C1 segment of cervical spinal cord (tissue), 14 donors: ENCODE data around the gene PCLAF.
A peak's percentile ranks its signal among the peaks of the same experiment; 100 is the strongest.
"Not testable (repeated sequence)": the region's sequence is repeated elsewhere in the genome, so short reads cannot be mapped to it uniquely, and the experiment has no call there.

Source experiments
- DNase-seq, 14 donors: peaks; one replicate each; lab custom pipeline; 2025; lab: John Stamatoyannopoulos, UW

The PCLAF gene, protein sequence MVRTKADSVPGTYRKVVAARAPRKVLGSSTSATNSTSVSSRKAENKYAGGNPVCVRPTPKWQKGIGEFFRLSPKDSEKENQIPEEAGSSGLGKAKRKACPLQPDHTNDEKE

DNA sequence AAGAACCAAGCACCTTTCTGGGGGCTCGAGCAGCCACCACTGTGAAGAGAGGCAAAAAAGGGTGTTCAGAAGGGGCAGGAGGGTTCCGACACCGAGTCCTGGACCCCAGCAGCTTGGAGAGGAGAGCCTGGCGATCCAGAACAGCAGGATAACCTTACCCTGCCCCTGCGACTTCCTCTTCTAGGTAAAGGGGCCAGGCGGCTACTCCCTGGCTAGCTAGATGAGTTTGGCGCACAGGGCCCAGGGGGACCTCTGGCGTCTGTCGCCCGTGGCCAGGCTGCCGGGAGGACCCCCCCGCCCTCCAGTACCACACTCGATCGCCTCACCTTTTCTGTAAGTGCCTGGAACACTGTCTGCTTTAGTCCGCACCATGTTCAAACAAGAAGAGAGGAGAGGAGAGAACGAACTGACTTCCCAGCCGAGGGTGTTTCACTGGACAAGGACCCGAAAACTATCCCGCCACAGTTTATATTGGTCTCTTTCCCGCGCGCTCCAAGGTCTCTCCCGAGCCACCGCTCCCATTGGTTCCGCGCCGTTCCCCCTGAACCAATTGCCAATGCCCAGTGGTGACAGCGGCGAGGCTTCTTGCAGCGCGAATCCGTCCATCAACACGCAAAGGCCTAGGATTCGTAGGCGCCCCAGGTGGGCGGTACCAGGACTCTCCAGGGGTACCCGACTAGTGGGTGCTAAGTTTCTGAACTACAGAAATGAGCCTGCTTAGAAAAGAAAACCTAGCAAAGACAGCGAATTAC is at the start of gene PCLAF:
Gene PCLAF, minus strand, starts transcription at position 442 of the 752 bp plus-strand sequence. Its CDS starts 70 bp downstream, at position 372.
- DNase-seq, result peak; percentile 21 to 89 (median 80)

DNA sequence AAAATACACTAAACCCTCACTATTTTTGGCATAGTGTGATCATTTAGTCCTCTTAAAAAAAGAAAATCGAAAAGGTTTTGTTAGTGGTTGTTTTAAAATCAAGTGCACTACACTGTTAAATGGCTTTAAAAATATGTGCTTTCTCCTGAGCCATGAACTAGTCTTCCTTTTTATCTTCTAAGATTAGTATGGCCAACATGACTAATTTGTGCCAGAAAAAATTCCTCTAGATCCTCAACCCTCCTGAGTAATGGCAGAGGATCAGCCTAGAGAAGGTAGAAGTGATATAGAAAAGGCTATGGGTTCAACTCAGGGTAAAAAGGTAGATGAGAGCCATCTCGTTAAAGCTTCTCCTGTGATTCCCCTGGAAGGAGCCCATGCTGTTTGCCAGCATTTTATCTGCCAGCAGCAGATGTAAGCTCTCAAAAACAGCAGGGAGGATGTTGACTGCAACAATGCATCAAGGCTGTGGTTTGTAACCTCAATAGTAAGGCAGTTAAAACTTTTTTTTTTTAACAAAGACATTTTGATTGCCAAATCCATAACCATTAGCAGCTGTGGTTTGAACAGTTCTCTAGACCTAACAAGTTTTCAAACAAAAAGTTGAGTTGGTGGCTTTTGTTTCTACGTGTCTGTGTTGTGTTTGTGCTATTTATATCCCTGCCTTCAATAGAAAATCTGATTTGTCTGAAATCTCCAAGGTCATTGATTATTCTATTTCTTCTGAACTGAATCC is 48.9 kb upstream of the PCLAF start:
- DNase-seq, result no peak

DNA sequence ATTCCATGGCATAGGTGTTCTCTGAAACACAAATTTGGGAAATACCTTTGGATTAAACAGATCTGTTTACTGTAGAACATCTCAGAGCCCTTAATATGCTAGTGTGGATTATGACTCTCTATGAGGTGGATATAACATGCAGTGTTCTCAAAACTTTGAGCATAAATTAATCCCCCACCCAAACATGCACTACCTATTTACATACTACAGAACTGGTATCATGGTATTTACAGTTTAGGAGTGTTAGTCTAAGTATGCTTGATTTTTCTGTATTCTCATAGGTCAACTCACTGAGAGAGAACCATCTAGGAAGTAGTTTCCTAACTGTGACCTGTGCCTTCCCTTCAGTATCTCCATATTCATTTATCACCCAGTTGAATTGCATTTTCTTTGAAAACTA is 48.2 kb upstream of the PCLAF start:
- no peak for DNase-seq

DNA sequence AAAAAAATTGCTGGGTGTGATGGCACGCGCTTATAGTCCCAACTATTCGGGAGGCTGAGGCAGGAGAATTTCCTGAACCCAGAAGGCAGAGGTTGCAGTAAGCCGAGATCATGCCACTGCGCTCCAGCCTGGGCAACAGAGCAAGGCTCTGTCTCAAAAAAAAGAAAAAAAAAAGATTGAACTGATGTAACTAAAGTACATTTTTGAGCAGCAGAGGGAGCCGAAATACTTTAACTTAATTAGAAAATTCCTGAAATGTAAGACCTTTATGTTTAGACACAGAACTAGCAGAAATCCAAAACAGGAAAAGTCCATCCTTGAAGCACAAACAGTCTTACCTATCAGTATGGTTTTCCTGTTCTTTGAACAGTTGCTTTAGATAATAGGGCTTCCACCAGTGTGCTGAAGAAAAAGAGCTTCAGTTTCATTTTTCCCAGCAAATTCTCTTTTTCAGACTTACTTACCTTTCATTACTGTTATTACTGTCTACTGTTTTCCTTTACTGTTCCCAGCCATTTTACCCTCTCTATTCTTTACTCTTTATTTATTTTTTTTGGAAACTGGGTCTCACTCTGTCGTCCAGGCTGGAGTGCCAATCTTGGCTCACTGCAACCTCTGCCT is 45.7 kb upstream of the PCLAF start:
- peak in 1 of 14 donors; percentile 3 for DNase-seq

DNA sequence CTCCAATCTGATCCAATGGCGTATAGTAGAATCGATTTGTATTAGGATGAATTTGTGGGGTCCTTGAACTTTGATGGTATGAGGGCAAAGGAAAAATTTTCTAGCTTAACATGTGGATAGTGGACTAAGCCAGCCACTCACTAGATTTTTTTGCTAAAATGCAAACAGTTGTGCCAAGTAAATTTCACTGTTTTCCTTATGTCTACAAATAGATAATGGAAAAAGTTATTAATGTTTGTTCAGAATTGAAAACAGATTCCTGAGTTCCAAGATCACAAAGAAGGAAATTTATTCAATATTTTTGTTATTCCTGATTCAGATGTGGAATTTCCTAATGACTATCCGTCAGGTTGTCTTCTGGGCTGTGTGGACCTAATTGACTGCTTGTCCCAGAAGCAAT is 44.0 kb upstream of the PCLAF start:
- no peak for DNase-seq

DNA sequence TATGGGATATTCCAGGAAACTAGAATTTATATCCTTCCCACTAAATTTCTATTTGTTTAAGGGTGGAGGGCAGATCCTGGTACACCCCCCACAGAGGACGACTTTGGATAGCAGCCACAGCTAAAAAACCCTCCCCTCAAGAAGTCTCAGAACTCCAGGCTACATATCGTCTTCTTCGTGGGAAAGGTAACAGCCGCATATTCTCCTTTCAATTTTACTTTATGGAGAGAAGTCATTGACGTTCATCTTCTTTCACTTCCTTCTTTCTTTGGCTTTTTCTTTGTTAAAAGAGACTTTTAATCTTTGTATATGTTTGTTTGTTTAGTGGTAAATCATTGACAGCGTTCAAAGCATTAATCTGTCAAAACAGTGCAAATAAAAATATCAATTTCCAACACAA is 42.7 kb upstream of the PCLAF start:
- no peak for DNase-seq

DNA sequence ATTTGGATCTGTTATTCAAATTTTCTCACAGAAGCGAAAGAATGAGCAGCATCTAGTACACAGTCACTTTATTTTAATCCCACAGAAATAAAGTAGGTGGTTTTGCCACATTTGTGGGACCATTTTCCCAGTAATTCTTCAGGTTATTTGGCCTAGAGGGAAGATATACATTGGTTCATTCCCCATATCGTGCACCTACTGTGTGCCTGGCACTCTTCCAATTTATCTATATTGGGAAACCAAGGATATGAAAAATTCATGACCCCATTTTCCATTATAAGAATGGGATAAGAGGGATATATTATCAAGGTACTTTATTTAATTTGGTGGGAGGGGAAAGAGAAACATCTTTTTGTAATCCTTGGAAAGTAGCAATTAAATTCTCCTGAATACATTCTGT is 41.5 kb upstream of the PCLAF start:
- DNase-seq, result no peak

DNA sequence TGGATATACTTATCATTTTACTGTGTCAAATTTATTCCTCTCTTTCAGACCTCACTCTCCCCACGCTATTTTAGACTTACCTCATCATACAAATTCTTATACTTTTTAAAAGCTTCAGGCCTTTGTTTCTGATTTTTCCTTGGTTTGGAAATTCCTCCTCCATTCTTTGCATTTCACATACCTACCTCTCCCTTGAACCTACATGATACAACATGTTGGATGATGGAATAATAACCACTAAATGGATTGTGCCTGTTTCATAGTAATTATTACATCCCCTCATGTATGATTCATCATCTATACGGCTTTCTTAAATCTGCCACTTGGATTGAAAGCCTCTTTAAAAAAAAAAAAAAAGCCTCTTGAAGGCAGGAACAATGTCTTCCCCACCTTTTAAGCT is 31.0 kb upstream of the PCLAF start:
- DNase-seq, result no peak

DNA sequence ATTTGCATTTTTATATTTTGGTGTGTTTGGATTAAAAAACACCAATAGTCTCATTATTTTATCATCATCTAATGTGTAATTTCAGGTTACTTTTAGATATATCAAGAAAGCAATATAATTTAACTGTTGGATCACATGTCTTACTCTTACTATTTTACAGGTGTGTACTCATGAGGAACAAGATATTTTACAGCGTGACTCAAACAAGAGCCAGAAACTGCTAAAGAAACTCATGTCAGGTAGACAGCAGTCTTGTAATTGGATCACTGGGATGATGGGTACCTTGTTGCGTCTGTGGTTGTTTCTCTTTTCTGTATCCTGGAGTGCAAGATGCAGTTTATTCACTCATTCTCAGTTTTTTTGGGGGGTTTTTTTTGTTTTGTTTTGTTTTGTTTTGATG is 19.3 kb upstream of the PCLAF start:
- DNase-seq, result no peak

DNA sequence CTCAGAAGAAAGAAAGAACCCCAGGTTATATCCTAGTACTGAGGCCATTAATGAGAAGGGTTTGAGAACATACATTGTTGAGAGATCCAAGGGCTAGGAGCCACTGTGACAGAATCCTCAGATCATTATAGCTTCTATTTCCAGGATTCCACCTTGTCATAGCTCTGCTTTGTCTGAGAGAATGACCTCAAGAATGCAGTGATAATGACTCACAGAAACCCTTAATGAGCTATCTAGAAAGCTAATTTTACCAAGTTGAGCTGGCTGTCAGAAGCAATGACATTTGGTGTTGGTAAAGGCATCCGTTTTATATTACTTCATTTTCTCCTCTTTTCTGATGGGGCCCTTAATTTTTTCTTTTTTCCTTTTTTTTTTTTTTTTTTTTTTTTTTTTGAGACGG is 17.3 kb upstream of the PCLAF start:
- DNase-seq, result no peak

DNA sequence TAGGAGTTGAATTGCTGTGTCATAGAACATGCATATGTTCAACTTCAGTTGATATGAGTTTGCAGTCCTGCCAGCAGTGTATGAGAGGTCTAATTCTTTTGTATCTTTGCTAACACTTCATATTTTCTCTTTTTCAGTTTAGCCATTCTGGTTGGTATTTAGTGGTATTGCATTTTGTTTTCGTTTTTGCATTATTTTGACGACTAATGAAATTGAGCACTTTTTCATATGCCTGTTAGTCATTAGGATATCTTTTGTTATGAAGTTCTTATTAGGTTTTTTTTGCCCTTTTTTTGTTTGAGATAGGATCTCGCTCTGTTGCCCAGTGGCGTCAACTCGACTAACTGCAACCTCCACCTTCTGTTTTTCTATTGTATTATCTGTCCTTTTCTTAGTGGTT is 15.5 kb upstream of the PCLAF start:
- DNase-seq, result no peak

DNA sequence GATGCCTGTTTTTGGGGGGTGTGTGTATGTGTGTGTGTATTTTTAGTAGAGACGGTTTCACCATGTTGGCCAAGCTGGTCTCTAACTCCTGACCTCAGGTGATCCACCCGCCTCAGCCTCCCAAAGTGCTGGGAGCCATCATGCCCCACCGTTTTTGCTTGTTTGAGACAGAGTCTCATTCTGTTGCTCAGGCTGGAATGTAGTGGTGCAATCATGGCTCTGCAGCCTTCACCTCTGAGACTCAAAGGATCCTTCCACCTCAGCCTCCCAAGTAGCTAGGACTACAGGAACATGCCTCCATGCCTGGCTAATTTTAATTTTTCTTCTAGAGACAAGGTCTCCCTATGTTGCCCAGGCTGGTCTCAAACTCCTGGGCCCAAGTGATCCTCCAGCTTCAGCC is 11.2 kb upstream of the PCLAF start:
- DNase-seq, result not testable (repeated sequence)

DNA sequence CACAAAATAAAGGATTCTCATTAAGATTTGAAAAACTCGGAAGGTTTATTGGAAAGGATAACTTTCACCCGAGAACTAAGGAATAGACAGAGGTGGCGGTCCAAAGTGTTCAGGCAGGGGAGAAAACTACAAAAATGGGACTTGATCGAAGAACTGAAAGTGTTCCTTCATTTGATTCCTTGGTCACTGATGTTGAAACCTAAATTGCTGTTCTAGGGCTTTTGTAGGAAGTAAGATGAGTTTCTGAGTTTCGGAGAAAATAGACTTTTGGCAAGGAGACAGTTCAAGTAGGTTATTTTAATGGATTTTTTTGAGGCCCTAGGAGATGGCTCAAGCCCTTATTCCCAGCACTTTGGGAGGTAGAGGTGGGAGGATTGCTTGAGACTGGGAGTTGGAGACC is 7.8 kb upstream of the PCLAF start:
- no peak for DNase-seq

DNA sequence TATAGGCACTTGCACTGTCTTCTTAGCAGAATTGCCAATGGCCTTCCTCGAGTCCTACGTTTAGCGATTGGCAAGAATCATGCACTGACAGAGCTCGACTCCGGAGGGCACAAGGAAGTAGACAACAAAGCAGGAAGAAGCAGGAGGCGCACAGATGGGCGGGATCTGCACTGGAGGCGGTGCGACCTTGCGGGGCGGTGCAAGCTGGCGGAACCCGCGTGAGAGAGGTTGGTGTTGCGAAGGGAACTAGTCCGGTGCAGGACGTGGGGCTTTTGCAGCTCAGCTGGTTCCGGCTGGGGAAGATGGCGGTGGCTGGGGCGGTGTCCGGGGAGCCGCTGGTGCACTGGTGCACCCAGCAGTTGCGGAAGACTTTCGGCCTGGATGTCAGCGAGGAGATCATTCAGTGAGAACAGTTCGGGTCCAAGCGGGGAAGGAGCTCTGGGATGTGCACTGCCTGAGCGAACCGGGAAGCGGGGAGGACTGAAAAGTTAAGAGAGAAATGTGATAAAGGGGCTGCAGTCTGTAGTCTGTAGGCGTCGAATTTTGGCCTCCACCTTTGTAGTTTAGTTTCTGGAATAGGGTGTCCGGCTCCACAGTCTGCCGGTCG is 6.4 kb upstream of the PCLAF start, which contains the start of gene TRIP4:
Gene TRIP4, plus strand, starts transcription at position 275 of the 607 bp plus-strand sequence. Its CDS starts 28 bp downstream, at position 303.
- peak; percentile 24 to 93 (median 84) for DNase-seq

DNA sequence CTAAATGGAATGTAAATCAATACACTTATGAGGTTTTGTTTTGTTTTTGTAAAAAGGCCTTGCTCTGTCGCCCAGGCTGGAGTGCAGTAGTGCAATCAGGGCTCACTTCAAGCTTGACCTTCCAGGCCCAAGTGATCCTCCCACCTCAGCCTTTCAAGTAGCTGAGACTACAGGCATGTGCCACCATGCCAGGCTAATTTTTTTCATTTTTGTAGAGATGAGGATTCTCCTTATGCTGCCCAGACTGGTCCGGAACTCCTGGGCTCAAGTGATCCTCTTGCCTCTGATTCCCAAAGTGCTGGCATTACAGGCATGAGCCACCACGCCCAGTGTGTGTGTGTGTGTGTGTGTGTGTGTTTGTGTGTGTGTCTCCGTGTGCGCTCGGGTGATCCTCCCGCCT is 5.0 kb upstream of the PCLAF start:
- DNase-seq, result no peak

DNA sequence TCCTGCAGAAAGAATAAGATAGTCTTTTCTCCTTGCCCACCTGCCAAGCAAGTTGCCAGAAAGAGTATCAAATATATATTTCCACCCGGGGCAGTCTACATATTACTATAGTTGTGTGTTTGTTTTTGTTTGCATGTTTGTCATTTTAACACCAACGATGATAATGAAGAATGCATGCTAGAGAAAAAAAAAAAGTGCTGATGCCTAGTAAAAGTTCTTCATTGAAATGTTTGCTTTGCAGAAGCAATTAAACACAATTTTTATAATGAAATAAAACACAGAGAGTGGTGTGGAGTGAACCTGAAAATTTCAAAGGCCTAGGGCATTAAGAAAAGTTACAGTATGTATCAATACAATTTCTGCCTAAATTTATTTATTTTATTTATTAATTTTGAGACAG is 2.5 kb upstream of the PCLAF start:
- no peak for DNase-seq

DNA sequence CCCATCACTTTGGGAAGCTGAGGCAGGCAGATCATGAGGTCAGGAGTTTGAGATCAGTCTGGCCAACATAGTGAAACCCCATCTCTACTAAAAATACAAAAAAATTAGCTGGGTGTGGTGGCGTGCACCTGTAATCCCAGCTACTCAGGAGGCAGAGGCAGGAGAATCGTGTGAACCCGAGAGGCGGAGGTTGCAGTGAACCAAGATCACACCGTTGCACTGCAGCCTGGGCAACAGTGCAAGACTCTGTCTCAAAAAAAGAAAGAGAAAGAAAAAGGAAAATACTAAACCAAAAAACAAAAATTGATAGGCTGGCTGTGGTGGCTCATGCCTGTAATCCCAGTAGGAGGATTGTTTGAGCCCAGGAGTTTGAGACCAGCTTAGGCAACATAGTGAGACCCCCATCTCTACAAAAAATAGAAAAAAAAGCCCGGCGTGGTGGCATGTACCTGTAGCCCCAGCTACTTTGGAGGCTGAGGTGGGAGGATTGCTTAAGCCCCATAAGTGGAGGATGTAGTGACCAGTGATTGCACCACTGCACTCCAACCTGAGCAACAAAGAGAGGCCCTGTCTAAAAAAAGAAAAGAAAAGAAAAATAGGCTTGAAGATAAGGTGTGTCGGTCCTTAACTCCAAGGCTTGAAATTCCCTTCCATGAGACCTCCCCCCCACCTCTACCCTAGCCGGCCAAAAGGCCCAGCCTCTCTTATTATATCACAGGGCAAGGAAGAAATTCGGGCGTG is 941 bp downstream of the PCLAF start:
- not testable (repeated sequence) for DNase-seq

DNA sequence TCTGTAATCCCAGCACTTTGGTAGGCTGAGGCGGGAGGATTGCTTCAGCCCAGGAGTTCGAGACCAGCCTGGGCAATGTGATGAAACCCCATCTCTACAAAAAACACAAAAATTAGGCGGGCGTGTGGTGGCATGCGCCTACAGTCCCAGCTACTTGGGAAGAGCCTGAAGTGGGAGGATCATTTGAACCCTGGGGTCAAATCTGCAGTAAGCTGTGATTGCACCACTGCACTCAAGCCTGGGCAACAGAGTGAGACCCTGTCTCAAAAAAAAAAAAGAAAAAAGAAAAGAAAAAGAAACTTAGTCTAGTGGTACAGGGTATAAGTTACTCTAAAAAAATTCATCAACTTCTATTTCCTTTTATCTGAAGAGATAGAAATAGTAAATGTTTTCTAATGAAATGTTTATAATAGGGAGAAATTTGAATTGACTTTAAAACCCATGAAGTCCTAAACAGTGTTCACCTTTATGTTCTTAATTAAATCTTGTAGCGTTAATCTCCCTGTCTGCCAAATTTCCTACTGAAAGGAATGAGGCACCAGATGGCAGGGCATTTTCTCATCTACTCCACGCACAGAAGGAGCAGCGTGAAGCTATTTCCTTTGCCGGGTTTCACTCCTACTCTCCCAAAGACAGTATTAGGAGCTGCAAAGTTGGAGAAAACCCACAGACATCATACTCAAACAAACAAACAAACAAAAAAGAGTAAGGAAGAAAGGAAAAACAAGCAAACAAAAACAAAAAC is 1.9 kb downstream of the PCLAF start:
- no peak for DNase-seq

DNA sequence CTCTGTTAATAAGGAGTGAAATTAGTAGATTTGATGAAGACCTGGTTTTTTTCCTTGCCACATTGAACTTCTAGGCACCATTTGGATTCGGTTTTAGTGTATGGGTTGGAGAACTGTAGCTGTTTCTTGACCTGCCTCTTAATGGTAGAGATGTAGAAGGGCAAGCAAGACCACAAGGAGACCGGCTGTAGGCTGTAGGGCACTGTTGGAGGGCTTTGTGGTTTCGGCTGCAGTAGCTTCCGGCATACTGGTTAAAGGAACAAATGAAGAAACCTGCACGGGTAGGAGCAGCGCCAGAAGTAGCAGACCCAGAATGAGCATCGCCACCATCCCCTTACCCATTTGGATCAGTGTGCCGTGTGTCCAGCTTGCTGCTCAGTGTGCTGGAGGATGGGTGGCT is 7.9 kb downstream of the PCLAF start:
- DNase-seq, result no peak

DNA sequence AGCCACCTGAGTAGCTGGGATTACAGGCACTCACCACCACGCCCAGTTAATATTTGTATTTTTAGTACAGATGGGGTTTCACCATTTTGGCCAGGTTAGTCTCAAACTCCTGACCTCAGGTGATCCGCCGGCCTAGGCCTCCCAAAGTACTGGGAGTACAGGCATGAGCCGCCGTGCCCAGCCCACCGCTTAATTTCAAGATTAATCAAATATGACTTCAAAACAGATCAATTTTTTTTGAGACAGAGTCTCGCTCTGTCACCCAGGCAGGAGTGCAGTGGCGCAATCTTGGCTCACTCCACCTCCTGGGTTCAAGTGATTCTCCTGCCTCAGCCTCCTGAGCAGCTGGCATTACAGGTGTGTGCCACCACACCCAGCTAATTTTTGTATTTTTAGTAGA is 9.9 kb downstream of the PCLAF start:
- DNase-seq, result not testable (repeated sequence)
